Muscle of leg (tissue), 16 donors: Measurements from ENCODE around the gene USE1. TPM values are rescaled to one million over a fixed set of nuclear protein-coding genes. Genes with fewer than 3 reads are reported as not detected.

Experiments used
- DNase-seq: peaks from one replicate; pipeline ENCODE4 v3.0.0; 2013
- H3K27ac ChIP-seq: one replicate; pipeline ENCODE4 v1.5.1; 2013; ENCODE audit warnings: mild to moderate bottlenecking, low read length, control low read depth
- H3K27me3 ChIP-seq: one replicate; pipeline ENCODE4 v1.6.1; 2013; ENCODE audit warnings: low read length; ENCODE audit not compliant: control insufficient read depth, insufficient read depth
- H3K36me3 ChIP-seq: one replicate; pipeline ENCODE4 v1.6.1; 2013; ENCODE audit warnings: low read length; ENCODE audit not compliant: control insufficient read depth, insufficient read depth
- H3K4me1 ChIP-seq: one replicate; pipeline ENCODE4 v1.6.1; 2013; ENCODE audit warnings: low read length; ENCODE audit not compliant: control insufficient read depth, insufficient read depth
- H3K4me3 ChIP-seq: one replicate; pipeline ENCODE4 v1.5.1; 2013; ENCODE audit warnings: low read length, control low read depth
- H3K9me3 ChIP-seq: replicated peaks from 2 replicates; pipeline ENCODE4 v1.6.1; 2013; ENCODE audit warnings: low read depth, low read length; ENCODE audit not compliant: control insufficient read depth
- WGBS: methylation state at CpG from one replicate; pipeline ENCODE4 v1.1.5; 2013; ENCODE audit warnings: missing lambda C conversion rate; ENCODE audit not compliant: insufficient coverage; 5-methylcytosine and 5-hydroxymethylcytosine counted together
- long read RNA-seq, 11 donors: transcript quantifications; one replicate each; lab custom pipeline, GENCODE V29; 2026
- polyA plus RNA-seq, 8 donors: library from polyadenylated mRNA; unstranded; fragments of 120-200 nt; gene quantifications; one replicate each; pipeline versions ENCODE4 v1.2.1 to v1.2.3, GENCODE V29; 2013; ENCODE audit warnings: inconsistent platforms in 1 of 8, low replicate concordance in 1 of 8; ENCODE audit not compliant: insufficient read length in 8 of 8, insufficient read depth in 1 of 8
- total RNA-seq: library from RNA; stranded (reverse); fragments of 120-200 nt; gene quantifications from one replicate; pipeline ENCODE4 v1.2.4, GENCODE V29; 2013

USE1 gene, protein sequence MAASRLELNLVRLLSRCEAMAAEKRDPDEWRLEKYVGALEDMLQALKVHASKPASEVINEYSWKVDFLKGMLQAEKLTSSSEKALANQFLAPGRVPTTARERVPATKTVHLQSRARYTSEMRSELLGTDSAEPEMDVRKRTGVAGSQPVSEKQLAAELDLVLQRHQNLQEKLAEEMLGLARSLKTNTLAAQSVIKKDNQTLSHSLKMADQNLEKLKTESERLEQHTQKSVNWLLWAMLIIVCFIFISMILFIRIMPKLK
- 21.0 TPM for total RNA-seq
- polyA plus RNA-seq: 10 to 100 TPM; 25.1 to 36.0 (median 29.3) TPM
- long read RNA-seq, donor 1, partial matches to known transcripts: 0 of 2 reads
- long read RNA-seq, donor 1, other reads (novel, unspliced or antisense): 0 of 2 reads
- long read RNA-seq, donor 2, partial matches to known transcripts: 0 of 1 reads
- long read RNA-seq, donor 2, other reads (novel, unspliced or antisense): 0 of 1 reads
- long read RNA-seq, donor 3, partial matches to known transcripts: 0 of 8 reads
- long read RNA-seq, donor 3, other reads (novel, unspliced or antisense): 8 of 8 reads
- long read RNA-seq, donor 4, partial matches to known transcripts: 0 of 11 reads
- long read RNA-seq, donor 4, other reads (novel, unspliced or antisense): 9 of 11 reads
- long read RNA-seq, donor 5, partial matches to known transcripts: 0 of 24 reads
- long read RNA-seq, donor 5, other reads (novel, unspliced or antisense): 20 of 24 reads
- long read RNA-seq, donor 6, partial matches to known transcripts: 0 of 24 reads
- long read RNA-seq, donor 6, other reads (novel, unspliced or antisense): 23 of 24 reads
- long read RNA-seq, donor 7, partial matches to known transcripts: 0 of 10 reads
- long read RNA-seq, donor 7, other reads (novel, unspliced or antisense): 10 of 10 reads
- long read RNA-seq, donor 8, partial matches to known transcripts: 0 of 6 reads
- long read RNA-seq, donor 8, other reads (novel, unspliced or antisense): 6 of 6 reads
- long read RNA-seq, donor 9, partial matches to known transcripts: 0 of 12 reads
- long read RNA-seq, donor 9, other reads (novel, unspliced or antisense): 11 of 12 reads
- long read RNA-seq, donor 10, partial matches to known transcripts: 5 of 17 reads
- long read RNA-seq, donor 10, other reads (novel, unspliced or antisense): 11 of 17 reads
- long read RNA-seq, donor 11, partial matches to known transcripts: 0 of 10 reads
- long read RNA-seq, donor 11, other reads (novel, unspliced or antisense): 9 of 10 reads

DNA sequence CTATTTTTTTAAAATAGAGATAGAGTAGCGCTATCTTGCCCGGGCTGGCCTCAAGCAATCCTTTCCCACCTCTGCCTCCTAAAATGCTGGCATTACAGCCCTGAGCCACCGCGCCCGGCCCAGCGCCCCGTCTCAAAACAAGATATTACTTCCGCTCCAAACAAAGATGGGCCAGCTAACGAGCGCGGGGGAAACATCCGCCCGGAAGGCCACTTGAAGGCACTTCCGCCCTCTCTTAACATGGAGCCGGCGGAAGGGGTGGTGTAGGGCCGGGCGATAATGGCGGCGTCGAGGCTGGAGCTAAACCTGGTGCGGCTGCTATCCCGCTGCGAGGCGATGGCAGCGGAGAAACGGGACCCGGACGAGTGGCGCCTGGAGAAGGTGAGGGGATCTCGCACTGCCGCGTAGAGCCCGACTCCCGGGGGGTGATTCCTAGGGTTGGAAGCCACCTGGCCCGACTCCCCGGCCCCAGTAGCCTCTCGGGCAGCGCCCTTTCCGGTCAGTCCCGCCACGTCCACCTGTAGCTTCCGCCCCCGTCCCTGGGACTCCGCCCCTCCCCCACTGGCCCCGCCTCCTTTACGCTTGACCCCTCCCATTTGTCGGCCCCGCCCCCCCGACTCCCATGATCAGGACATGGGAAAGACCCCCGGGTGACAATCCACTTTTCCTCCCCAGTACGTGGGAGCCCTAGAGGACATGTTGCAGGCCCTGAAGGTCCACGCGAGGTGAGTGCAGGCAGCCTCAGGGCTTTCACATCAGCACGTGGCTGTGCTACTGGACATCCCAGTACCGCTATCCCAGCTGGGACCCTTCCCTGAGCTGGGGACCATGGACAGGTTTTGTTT, at the start of gene USE1:
USE1 (plus strand) TSS at position 231 of the 845 bp plus-strand sequence; CDS start at position 280, 49 bp downstream.
- Histone ChIP-seq H3K4me3 (peak within 1 kb of the TSS; percentile 90), H3K9me3 (no peaks in the 10 kb centered on the region), H3K4me1 (peaks cover 15% of the 10 kb centered on the region), H3K36me3 (peaks cover 47% of the 10 kb centered on the region), H3K27ac (peak within 1 kb of the TSS; percentile 98), H3K27me3 (no peaks in the 10 kb centered on the region)
- DNase-seq: peak; percentile 98
- WGBS: under 1% methylated on average over 38 of the region's 56 CpGs

DNA sequence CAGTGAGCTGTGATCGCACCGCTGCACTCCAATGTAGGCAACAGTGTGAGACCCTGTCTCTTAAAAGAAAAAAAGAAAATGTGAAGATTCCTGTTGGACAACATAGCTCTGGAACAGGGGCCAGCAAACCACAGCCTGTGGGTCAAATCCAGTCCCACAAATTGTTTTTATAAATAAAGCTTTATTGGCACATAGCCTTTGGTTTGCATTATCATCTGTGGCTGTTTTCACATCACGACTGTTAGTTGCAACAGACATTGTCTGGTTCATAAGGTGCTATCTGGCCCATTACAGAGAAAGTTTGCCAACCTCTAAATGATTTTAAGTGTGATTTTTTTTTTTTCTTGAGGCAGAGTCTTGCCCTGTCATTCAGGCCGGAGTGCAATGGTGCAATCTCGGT, 49.4 kb upstream of the USE1 start:
- no peak for DNase-seq
- Histone ChIP-seq H3K9me3 (no peaks in the 10 kb centered on the region), H3K36me3 (peaks cover 70% of the 10 kb centered on the region), H3K4me1 (no peaks in the 10 kb centered on the region), H3K4me3 (no peak overlapping the region), H3K27me3 (no peaks in the 10 kb centered on the region), H3K27ac (no peak overlapping the region)
- no CpG with 5 or more reads among the region's 5 CpGs for WGBS

DNA sequence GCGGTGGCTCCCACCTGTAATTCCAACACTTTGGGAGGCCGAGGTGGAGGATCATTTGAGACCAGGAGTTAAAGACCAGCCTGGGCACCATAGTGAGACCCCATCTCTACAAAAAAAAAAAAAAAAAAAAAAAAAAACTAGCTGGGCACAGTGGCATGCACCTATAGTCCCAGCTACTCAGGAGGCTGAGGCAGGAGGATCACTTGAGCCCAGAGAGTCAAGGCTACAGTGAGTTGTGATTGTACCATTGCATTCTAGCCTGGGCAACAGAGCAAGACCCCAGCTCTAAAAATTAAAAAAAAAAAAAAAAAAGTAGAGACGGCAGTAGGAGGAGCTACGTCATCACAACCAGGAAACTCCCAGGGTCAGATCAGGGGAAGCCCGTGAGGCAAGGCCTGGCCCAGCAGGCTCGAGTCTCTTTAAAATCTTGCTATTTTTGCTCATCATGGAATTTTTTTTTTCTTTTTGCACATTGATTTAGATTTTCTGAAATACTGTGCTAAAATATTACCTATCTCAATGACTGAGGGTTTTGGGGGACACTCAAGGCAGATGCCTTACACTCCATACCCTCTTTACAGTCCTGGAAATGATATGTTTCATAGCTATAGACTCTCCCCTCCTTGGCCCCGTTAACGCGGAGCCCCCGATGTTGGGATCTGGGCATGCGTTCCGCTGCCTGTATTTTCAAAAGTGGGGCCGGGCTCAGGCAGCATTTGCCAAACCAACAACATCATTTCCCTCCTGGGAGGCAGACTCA, 44.4 kb upstream of the USE1 start:
- peaks cover 57% of the 10 kb centered on the region for H3K36me3 ChIP-seq
- H3K27me3 ChIP-seq: no peaks in the 10 kb centered on the region
- H3K9me3 ChIP-seq: no peaks in the 10 kb centered on the region
- no peak overlapping the region for H3K4me3 ChIP-seq
- no peak overlapping the region for H3K27ac ChIP-seq
- no peaks in the 10 kb centered on the region for H3K4me1 ChIP-seq
- WGBS: 94% methylated on average over 7 of the region's 13 CpGs
- no peak for DNase-seq

DNA sequence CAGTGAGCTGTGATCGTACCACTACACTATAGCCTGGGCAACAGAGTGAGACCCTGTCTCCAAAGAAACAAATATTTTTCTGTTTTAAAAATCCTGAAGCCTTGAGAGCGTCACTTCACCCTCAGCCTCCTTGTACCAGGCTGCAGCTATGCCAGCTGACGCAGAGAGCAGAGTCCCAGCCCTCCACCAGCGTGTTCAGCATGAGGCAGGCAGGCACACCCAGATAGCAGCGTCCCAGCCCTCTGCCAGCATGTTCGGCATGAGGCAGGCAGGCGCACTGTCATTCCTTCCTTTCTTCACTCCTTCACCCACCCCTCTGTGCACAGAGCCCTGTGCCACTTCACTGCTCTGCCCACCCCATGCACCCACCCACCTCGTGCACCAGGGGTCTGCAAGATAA, 43.3 kb upstream of the USE1 start:
- H3K4me1 ChIP-seq: no peaks in the 10 kb centered on the region
- H3K36me3 ChIP-seq: peaks cover 60% of the 10 kb centered on the region
- no peaks in the 10 kb centered on the region for H3K27me3 ChIP-seq
- no peak for DNase-seq
- 97% methylated on average over 8 of the region's 8 CpGs for WGBS
- H3K27ac ChIP-seq: no peak overlapping the region
- no peaks in the 10 kb centered on the region for H3K9me3 ChIP-seq
- no peak overlapping the region for H3K4me3 ChIP-seq

DNA sequence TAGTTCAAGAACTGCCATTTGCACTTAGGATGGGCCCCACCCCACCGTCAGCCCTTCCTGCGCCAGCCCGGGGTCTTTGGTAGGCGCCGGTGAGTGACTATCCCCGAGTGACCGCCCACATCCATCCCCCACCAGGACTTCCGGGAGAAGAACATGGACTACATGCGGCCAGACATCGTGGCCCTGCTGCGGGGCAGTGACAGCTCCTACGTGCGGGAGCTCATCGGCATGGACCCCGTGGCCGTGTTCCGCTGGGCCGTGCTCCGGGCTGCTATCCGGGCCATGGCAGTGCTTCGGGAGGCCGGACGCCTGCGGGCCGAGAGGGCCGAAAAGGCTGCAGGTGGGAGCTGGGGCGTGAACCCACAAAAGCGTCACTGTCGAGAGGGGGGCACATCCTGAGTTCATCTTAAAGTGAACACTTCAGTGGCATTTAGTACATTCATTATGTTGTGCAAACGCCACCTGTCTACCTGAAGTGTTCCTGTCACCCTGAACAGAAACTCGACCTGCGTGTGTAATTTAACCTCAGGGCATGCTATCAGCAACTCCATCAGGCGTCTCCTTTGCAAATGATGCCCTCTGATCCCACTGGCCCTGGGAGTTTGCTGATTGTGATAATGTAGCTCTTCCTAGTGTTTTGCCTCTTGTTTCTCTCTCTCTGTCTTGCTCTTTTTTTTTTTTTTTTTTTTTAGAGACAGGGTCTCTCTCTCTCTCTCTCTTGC, 42.4 kb upstream of the USE1 start:
- H3K27ac ChIP-seq: no peak overlapping the region
- no peaks in the 10 kb centered on the region for H3K27me3 ChIP-seq
- H3K4me3 ChIP-seq: no peak overlapping the region
- no peak for DNase-seq
- H3K9me3 ChIP-seq: no peaks in the 10 kb centered on the region
- 91% methylated on average over 32 of the region's 33 CpGs for WGBS
- no peaks in the 10 kb centered on the region for H3K4me1 ChIP-seq
- peaks cover 60% of the 10 kb centered on the region for H3K36me3 ChIP-seq

DNA sequence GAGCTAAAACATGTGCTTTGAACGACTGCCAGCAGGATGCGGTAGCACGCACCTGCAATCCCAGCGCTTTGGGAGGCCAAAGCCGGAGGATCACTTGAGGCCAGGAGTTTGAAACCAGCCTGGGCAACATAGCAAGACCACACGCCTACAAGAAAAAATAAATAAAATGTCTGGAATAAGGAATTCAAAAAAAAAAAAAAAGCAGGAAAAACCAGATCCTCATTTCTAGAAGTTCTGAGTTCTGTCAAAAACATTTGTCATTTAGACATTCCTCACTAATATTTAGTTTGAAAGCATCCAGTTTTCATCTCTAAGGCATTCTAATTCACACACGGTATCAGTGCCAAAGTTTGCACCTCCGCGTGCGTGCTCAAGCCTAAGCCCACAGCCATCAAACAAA, 36.9 kb upstream of the USE1 start:
- no peak overlapping the region for H3K4me3 ChIP-seq
- no peaks in the 10 kb centered on the region for H3K9me3 ChIP-seq
- H3K36me3 ChIP-seq: peaks cover 31% of the 10 kb centered on the region
- 78% methylated on average over 3 of the region's 10 CpGs for WGBS
- no peaks in the 10 kb centered on the region for H3K27me3 ChIP-seq
- no peak for DNase-seq
- H3K4me1 ChIP-seq: no peaks in the 10 kb centered on the region
- H3K27ac ChIP-seq: no peak overlapping the region

DNA sequence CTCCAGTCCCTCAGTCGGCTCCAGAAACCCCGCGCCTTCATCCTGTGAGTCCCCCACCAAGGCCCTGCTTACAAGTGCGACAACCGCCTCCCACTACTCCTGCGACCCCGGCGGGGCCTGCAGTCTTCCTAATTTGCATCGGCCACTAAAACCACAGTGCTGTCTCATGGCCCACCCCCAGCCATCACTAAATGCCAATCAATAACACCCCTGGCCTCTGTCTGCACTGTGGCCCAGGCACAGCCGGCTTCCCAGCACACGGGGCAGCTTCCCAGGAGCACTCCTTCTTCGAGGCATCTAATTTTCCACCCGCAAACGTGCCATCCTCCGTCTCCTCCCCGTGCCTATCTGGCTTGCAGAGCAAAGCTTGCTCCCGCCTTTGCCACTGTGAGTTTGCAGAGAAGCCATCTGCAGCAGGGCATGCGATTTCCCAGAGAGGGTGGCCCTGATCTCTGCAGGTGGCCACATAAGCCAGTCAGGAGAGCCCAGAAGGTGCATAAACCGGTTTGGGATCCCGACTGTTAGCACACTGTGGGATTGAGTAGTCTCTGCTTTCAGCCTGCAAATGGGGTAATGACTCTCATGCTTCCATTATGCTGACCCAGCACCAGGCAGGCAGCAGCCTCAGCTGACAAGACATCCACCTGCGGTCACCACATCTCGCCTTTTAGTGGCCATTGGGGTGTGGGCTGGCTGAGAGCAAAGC, 34.0 kb upstream of the USE1 start:
- DNase-seq: no peak
- Histone ChIP-seq H3K4me3 (no peak overlapping the region), H3K9me3 (no peaks in the 10 kb centered on the region), H3K27ac (no peak overlapping the region), H3K36me3 (peaks cover 43% of the 10 kb centered on the region), H3K27me3 (no peaks in the 10 kb centered on the region), H3K4me1 (peaks cover 6% of the 10 kb centered on the region)
- 54% methylated on average over 20 of the region's 22 CpGs for WGBS

DNA sequence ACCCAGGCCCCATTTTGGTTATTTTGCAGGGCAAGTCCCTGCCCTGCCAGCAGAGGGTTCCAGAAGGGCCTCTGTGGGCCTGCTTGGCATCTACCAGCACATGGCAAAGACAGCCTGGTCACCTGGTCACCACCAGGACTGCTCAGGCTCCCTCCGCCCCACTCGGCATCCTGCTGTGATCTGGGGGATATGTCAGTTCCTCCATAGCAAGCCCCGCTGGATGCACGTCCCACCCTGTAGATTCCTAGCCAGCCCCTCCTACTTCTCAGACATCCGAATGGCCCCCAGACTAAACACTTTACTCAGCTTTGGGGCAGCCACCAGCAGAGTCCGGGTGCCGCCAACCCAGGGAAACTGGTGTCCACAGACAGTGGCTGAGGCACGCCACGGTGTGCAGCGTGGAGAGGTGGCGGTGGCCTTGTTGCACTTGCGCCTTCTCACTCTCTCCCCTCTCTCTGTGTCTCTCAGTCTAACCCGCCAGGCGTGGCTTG, 31.8 kb upstream of the USE1 start:
- 55% methylated on average over 9 of the region's 14 CpGs for WGBS
- H3K4me1 ChIP-seq: peaks cover 6% of the 10 kb centered on the region
- no peaks in the 10 kb centered on the region for H3K27me3 ChIP-seq
- no peak overlapping the region for H3K4me3 ChIP-seq
- DNase-seq: no peak
- H3K27ac ChIP-seq: no peak overlapping the region
- no peaks in the 10 kb centered on the region for H3K9me3 ChIP-seq
- peaks cover 52% of the 10 kb centered on the region for H3K36me3 ChIP-seq
